HCT116 (cell line): ENCODE measurements around the gene TMEM139. TPM values are rescaled to one million over a fixed set of nuclear protein-coding genes. Genes with fewer than 3 reads are reported as not detected.

ENCODE experiments used
- ATAC-seq: fragments of 200-7000 bp; cut with Tn5 transposase; 2 replicates; pipeline ENCODE4 v1.9.1; 2020; ENCODE audit warnings: mild to moderate bottlenecking, moderate library complexity
- BruUV-seq: library from RNA; stranded (reverse); fragments of 400-500 nt; replicated peaks from 2 replicates; lab custom pipeline; 2021; lab: Mats Ljungman, UMichigan
- CTCF ChIA-PET: fragments of 300-600 bp; sonication (Branson Sonifier 250); formaldehyde crosslinking; loops from one replicate; lab custom pipeline; 2021; ENCODE audit warnings: antibody characterized with exemption; lab: Charles Lee
- POLR2A ChIA-PET: fragments of 300-600, 350-600 bp; sonication (Branson Sonifier 250); formaldehyde crosslinking; loops from one replicate; lab custom pipeline; 2021; ENCODE audit warnings: antibody characterized with exemption; lab: Charles Lee
- RAD21 ChIA-PET, 2 experiments: fragments of 300-600 bp; sonication (Branson Sonifier 250); formaldehyde crosslinking; loops; one replicate each; lab custom pipeline; 2023; ENCODE audit warnings: low total read pairs in 2 of 2; ENCODE audit not compliant: uncharacterized antibody in 2 of 2, unreplicated experiment in 2 of 2, low non-redundant PET in 1 of 2; lab: Charles Lee
- DNase-seq: peaks from one replicate; pipeline ENCODE4 v3.0.0-alpha.2; 2010; ENCODE audit warnings: low read depth, low spot score
- H2AFZ ChIP-seq: fragments of 200-600 bp; shearing (Covaris generic), sonication (generic); 2 replicates; pipeline ENCODE4 v1.6.1; 2017; ENCODE audit warnings: low read depth, mixed run types, mixed read lengths, antibody characterized with exemption, low read length; ENCODE audit not compliant: poor library complexity, severe bottlenecking
- H3K27ac ChIP-seq: 2 replicates; pipeline ENCODE4 v1.5.1; 2012; ENCODE audit warnings: low read depth, low read length
- H3K27me3 ChIP-seq: fragments of 200-600 bp; sonication (generic); 2 replicates; pipeline ENCODE4 v1.6.1; 2016; ENCODE audit warnings: mixed run types, low read length, mixed read lengths; ENCODE audit not compliant: insufficient read depth
- H3K36me3 ChIP-seq, 2 experiments: fragments of 200-500 bp in 1 of 2; fragments of 200-600 bp in 1 of 2; sonication (Bioruptor generic) in 1 of 2; sonication (generic) in 1 of 2; 2 replicates each; pipeline versions ENCODE4 v1.5.1 to v1.6.1; 2014 to 2016; ENCODE audit warnings: low read length in 2 of 2, inconsistent platforms in 1 of 2, mixed read lengths in 1 of 2, mixed run types in 1 of 2; ENCODE audit not compliant: insufficient read depth in 2 of 2, control insufficient read depth in 1 of 2
- H3K4me1 ChIP-seq, 2 experiments: fragments of 200-600 bp in 1 of 2; sonication (generic) in 1 of 2; 2 replicates each; pipeline versions ENCODE4 v1.5.1 to v1.6.1; 2012 to 2017; ENCODE audit warnings: low read length in 2 of 2, inconsistent platforms in 1 of 2, mild to moderate bottlenecking in 1 of 2, mixed read lengths in 1 of 2, mixed run types in 1 of 2, moderate library complexity in 1 of 2; ENCODE audit not compliant: insufficient read depth in 2 of 2, control insufficient read depth in 1 of 2
- H3K4me2 ChIP-seq: fragments of 200-600 bp; sonication (generic); 2 replicates; pipeline ENCODE4 v1.6.1; 2017; ENCODE audit warnings: mixed run types, low read length, mixed read lengths
- H3K4me3 ChIP-seq, 2 experiments: fragments of 200-600 bp in 1 of 2; sonication (generic) in 1 of 2; replicated peaks in 1 of 2; 2 replicates each; pipeline ENCODE4 v1.5.1; 2011 to 2016; ENCODE audit warnings: low read length in 2 of 2, control low read depth in 1 of 2, low read depth in 1 of 2, mild to moderate bottlenecking in 1 of 2, mixed read lengths in 1 of 2, mixed run types in 1 of 2
- H3K79me2 ChIP-seq: fragments of 200-600 bp; sonication (generic); 2 replicates; pipeline ENCODE4 v1.6.1; 2017; ENCODE audit warnings: mild to moderate bottlenecking, mixed run types, low read length, moderate library complexity, mixed read lengths; ENCODE audit not compliant: insufficient read depth
- H3K9ac ChIP-seq: fragments of 200-600 bp; sonication (generic); 2 replicates; pipeline ENCODE4 v1.6.1; 2016; ENCODE audit warnings: low read length, mixed read lengths
- H3K9me2 ChIP-seq: fragments of 200-600 bp; sonication (generic), shearing (Covaris generic); 2 replicates; pipeline ENCODE4 v1.6.1; 2017; ENCODE audit warnings: mixed run types, mild to moderate bottlenecking, moderate library complexity; ENCODE audit not compliant: insufficient read depth
- H3K9me3 ChIP-seq, 2 experiments: fragments of 200-500 bp in 1 of 2; fragments of 200-600 bp in 1 of 2; sonication (Bioruptor generic) in 1 of 2; sonication (generic) in 1 of 2; 2 replicates each; pipeline ENCODE4 v1.6.1; 2014 to 2017; ENCODE audit warnings: low read length in 2 of 2, mixed read lengths in 2 of 2, inconsistent platforms in 1 of 2, low read depth in 1 of 2, mild to moderate bottlenecking in 1 of 2, mixed run types in 1 of 2, moderate library complexity in 1 of 2; ENCODE audit not compliant: control insufficient read depth in 1 of 2, insufficient read depth in 1 of 2
- H4K20me1 ChIP-seq: fragments of 200-600 bp; sonication (generic), shearing (Covaris generic); 2 replicates; pipeline ENCODE4 v1.6.1; 2017; ENCODE audit warnings: mixed run types, mild to moderate bottlenecking, moderate library complexity; ENCODE audit not compliant: insufficient read depth
- CBX3 ChIP-seq: IDR thresholded peaks from 2 replicates; pipeline ENCODE4 v1.6.1; 2012; ENCODE audit warnings: low read depth
- EGR1 ChIP-seq: IDR thresholded peaks from 2 replicates; pipeline ENCODE4 v1.6.1; 2012; ENCODE audit warnings: low read depth
- EZH2 ChIP-seq: fragments of 200-600 bp; sonication (generic); IDR thresholded peaks from 2 replicates; pipeline ENCODE4 v1.6.1; 2017; ENCODE audit warnings: antibody characterized with exemption, mixed run types
- EZH2phosphoT487 ChIP-seq: fragments of 200-600 bp; IDR thresholded peaks from 2 replicates; pipeline ENCODE4 v1.6.1; 2018; ENCODE audit warnings: antibody characterized with exemption, borderline replicate concordance
- POLR2AphosphoS5 ChIP-seq: IDR thresholded peaks from 2 replicates; pipeline ENCODE4 v1.6.1; 2011; ENCODE audit warnings: mild to moderate bottlenecking, low read depth, low read length, moderate library complexity
- RAD21 ChIP-seq: IDR thresholded peaks from 2 replicates; pipeline ENCODE4 v1.6.1; 2012; ENCODE audit warnings: low read depth, mild to moderate bottlenecking
- REST ChIP-seq: IDR thresholded peaks from 2 replicates; pipeline ENCODE4 v1.6.1; 2012; ENCODE audit warnings: low read depth
- SIN3A ChIP-seq: IDR thresholded peaks from 2 replicates; pipeline ENCODE4 v1.6.1; 2012; ENCODE audit warnings: low read depth
- SP1 ChIP-seq: IDR thresholded peaks from 2 replicates; pipeline ENCODE4 v1.6.1; 2012; ENCODE audit warnings: low read depth
- ZFX ChIP-seq: fragments of 450-650 bp; IDR thresholded peaks from 2 replicates; pipeline ENCODE4 v1.6.1; 2017
- ZNF274 ChIP-seq: fragments of 200-500 bp; sonication (Bioruptor generic); IDR thresholded peaks from 2 replicates; pipeline ENCODE4 v1.6.1; 2014; ENCODE audit warnings: mild to moderate bottlenecking, low read depth, low read length, inconsistent platforms
- intact Hi-C: fragments of 100-400 bp; cut with micrococcal nuclease; formaldehyde crosslinking; loops from 2 replicates; pipeline ENCODE4 v1.10.0; 2022
- total RNA-seq: library from RNA; stranded (reverse); gene quantifications from one replicate; pipeline ENCODE4 v1.2.1, GENCODE V29; 2021; ENCODE audit not compliant: unreplicated experiment
- TF ChIP-seq, protein P1 (sequence below): IDR thresholded peaks from 2 replicates; pipeline ENCODE4 v1.6.1; 2011; ENCODE audit warnings: mild to moderate bottlenecking, low read length, moderate library complexity; ENCODE audit not compliant: insufficient replicate concordance; ENCODE audit errors: extremely low read depth
- TF ChIP-seq, protein P2 (sequence below): IDR thresholded peaks from 2 replicates; pipeline ENCODE4 v1.6.1; 2012
- TF ChIP-seq, protein P3 (sequence below), 3 experiments: fragments of 200-600 bp in 1 of 3; sonication (generic) in 1 of 3; IDR thresholded peaks in 2 of 3; conservative IDR thresholded peaks in 1 of 3; 2 replicates each; pipeline ENCODE4 v1.5.1; 2012 to 2017; ENCODE audit warnings: low read depth in 2 of 3, low read length in 2 of 3, antibody characterized with exemption in 1 of 3, borderline replicate concordance in 1 of 3, control low read depth in 1 of 3, mild to moderate bottlenecking in 1 of 3, mixed read lengths in 1 of 3, mixed run types in 1 of 3, moderate library complexity in 1 of 3; ENCODE audit not compliant: insufficient read depth in 1 of 3

TMEM139 gene
- total RNA-seq, 1 experiment from 2014 or later, result 9.9 TPM

DNA sequence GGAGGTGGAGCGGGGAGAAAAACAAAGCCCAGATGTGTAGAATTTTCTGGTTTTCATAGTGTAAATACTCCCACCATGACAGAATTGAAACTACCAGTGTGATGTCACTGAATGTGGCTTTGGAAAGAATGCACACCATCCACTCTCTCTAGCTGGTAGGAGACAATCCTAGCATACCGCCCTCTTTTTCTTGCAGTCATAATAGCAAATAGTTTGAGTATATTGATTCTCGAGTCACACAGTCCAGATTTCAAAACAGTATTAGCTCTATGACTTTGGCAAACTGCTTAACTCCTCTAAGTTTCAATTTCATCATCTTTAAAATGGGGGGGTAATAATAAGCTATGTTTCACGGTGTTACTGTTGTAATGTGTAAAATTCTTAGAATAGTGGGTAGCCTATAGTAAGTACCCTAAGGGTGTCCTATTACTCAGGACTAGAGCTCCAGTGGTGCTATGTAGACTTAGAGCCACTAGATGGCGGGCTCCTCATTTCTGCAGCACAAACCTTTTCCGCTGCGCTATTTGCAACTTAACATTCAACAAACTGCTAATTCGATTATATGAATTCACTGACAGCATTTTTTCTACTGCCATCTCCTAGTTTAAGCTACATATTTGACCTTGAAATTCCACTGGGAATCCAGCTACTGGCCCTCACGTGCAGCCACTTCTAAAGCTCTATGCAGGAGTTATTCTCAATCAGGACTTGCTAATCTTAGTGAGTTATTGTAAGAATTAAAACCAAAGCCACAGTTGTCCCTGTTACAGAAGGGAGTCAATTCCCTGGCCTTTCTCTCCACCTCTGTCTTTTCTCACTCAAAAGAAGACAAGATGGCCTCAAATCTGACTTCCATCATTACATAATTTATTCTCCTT lies 44.2 kb upstream of the TMEM139 start (continued):
- TF ChIP-seq EGR1, result no peak
- TF ChIP-seq, all 23 proteins: peak for 3

DNA sequence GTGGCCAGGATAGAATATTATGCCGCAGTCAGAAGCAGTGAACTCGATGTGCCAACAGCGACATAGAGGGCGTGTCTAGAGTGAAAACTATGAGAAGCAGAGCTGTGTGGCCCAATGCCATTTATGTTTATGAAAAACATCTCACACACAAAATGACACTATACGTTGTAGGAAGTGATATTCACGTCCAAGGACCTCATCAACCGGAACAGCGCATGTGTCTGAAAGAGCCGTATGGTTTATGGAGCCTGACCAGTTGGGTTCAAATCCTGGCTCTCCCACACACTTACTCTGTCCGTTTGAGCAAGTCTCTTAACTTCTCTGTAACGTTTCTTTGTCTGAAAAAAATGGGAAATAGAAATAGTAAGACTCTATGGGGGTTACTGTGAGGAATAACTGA lies 42.5 kb upstream of the TMEM139 start:
- intact Hi-C loops, result no loop called here
- H3K27me3 ChIP-seq, result no peaks in the 10 kb centered on the region
- TF ChIP-seq, protein P1, sequence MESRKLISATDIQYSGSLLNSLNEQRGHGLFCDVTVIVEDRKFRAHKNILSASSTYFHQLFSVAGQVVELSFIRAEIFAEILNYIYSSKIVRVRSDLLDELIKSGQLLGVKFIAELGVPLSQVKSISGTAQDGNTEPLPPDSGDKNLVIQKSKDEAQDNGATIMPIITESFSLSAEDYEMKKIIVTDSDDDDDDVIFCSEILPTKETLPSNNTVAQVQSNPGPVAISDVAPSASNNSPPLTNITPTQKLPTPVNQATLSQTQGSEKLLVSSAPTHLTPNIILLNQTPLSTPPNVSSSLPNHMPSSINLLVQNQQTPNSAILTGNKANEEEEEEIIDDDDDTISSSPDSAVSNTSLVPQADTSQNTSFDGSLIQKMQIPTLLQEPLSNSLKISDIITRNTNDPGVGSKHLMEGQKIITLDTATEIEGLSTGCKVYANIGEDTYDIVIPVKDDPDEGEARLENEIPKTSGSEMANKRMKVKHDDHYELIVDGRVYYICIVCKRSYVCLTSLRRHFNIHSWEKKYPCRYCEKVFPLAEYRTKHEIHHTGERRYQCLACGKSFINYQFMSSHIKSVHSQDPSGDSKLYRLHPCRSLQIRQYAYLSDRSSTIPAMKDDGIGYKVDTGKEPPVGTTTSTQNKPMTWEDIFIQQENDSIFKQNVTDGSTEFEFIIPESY, result no peak
- TF ChIP-seq EGR1 (no peak), ZFX (no peak), REST (no peak), SP1 (no peak), RAD21 (no peak), SIN3A (no peak), EZH2 (no peak), ZNF274 (no peak), EZH2phosphoT487 (no peak), CBX3 (no peak), POLR2AphosphoS5 (no peak)
- TF ChIP-seq, protein P2, sequence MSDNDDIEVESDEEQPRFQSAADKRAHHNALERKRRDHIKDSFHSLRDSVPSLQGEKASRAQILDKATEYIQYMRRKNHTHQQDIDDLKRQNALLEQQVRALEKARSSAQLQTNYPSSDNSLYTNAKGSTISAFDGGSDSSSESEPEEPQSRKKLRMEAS, result no peak
- TF ChIP-seq, protein P3, sequence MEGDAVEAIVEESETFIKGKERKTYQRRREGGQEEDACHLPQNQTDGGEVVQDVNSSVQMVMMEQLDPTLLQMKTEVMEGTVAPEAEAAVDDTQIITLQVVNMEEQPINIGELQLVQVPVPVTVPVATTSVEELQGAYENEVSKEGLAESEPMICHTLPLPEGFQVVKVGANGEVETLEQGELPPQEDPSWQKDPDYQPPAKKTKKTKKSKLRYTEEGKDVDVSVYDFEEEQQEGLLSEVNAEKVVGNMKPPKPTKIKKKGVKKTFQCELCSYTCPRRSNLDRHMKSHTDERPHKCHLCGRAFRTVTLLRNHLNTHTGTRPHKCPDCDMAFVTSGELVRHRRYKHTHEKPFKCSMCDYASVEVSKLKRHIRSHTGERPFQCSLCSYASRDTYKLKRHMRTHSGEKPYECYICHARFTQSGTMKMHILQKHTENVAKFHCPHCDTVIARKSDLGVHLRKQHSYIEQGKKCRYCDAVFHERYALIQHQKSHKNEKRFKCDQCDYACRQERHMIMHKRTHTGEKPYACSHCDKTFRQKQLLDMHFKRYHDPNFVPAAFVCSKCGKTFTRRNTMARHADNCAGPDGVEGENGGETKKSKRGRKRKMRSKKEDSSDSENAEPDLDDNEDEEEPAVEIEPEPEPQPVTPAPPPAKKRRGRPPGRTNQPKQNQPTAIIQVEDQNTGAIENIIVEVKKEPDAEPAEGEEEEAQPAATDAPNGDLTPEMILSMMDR (IDR thresholded peaks at IDR 0.05 in 2 of 3, conservative IDR thresholded peaks at IDR 0.05 in 1 of 3; ENCODE audit: borderline replicate concordance in 1 of 3, insufficient read depth in 1 of 3, low read depth in 2 of 3, low read length in 2 of 3), result no peak
- H3K36me3 ChIP-seq, result no peaks in the 10 kb centered on the region
- no peaks in the 10 kb centered on the region for H3K79me2 ChIP-seq
- no peak overlapping the region for H3K4me3 ChIP-seq
- H3K9me2 ChIP-seq, result no peaks in the 10 kb centered on the region
- POLR2A ChIA-PET, result no interaction called here
- no peak overlapping the region for H3K27ac ChIP-seq
- no peak overlapping the region for H3K9ac ChIP-seq
- H2AFZ ChIP-seq, result no peak overlapping the region
- H3K4me2 ChIP-seq, result no peak overlapping the region
- no peaks in the 10 kb centered on the region for H4K20me1 ChIP-seq
- ATAC-seq (no peak), DNase-seq (no peak)
- no TSS peak for BruUV-seq
- no peaks in the 10 kb centered on the region for H3K9me3 ChIP-seq
- CTCF ChIA-PET, result no interaction called here
- RAD21 ChIA-PET, result no interaction called here
- peaks cover 3 to 9% of the 10 kb centered on the region in 2 experiments; a peak in 3 of 4 replicates for H3K4me1 ChIP-seq
